Measurements from ENCODE around the gene TET3.

DNA sequence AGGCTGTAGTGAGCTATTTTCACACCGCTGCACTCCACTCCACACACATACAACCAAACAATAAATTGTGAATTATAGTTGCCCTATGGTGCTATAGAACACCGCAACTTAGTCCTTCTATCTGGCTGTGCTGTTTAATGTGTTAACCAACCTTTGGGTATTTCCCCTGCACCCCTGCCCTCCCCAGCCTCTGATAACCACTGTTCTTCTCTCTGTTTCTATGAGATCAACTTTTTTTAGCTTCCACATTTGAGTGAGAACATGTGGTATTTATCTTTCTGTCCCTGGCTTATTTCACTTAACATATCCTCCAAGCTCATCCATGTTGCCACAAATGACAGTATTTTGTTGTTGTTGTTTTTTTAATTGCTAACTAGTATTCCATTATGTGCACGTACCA is 32.5 kb downstream of the TET3 start:
- TF ChIP-seq CTCF (IDR thresholded peaks at IDR 0.05) (no peak), POLR2A (IDR thresholded peaks at IDR 0.05) (no peak)

All from testis (tissue), 2 donors.